ENCODE results near the gene MLC1. TPM values are rescaled to one million over a fixed set of nuclear protein-coding genes. Genes with fewer than 3 reads are reported as not detected.
A peak's percentile ranks its signal among the peaks of the same experiment; 100 is the strongest.

Gene MLC1
- total RNA-seq, 1 experiment from 2014 or later: not detected

DNA sequence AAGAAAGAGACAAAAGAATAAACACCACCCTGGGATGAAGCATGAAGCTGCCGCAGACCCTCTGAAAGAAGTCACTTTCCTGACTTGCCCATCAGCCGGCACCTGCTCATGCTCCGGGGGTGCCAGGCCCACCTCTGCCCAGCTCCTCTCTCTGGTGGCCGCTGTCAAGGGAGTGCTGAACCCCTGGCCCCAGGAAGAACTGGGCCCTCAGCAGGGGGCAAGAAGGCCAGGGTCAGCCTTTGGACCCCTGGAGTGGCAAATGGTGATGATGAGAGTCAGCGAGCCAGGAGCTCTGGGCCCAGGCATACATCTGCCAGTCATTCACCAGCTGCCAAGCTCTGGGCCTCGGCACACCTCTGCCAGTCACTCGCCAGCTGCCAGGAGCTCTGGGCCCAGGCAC is 44.5 kb downstream of the MLC1 start:
- no peak for DNase-seq (ENCODE audit: extremely low read depth, low read depth)

DNA sequence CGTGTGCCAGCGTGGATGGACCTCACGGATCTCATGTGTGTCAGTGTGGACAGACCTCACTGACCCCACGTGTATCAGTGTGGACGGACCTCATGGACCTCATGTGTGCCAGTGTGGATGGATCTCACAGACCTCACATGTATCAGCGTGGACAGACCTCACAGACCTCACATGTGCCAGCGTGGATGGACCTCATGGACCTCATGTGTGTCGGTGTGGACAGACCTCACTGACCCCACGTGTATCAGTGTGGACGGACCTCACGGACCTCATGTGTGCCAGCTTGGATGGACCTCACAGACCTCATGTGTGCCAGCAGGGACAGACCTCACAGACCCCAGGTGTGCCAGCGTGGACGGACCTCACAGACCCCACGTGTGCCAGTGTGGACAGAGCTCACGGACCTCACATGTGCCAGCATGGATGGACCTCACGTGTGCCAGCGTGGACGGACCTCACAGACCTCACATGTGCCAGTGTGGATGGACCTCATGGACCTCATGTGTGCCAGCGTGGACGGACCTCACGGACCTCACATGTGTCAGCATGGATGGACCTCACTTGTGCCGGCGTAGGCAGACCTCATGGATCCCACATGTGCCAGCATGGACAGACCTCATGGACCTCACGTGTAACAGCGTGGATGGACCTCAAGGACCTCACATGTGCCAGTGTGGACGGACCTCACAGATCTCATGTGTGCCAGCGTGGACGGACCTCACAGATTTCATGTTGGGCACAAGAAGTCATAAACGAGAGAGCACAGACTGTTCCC is 45.4 kb downstream of the MLC1 start:
- DNase-seq (ENCODE audit: extremely low read depth, low read depth): no peak

DNA sequence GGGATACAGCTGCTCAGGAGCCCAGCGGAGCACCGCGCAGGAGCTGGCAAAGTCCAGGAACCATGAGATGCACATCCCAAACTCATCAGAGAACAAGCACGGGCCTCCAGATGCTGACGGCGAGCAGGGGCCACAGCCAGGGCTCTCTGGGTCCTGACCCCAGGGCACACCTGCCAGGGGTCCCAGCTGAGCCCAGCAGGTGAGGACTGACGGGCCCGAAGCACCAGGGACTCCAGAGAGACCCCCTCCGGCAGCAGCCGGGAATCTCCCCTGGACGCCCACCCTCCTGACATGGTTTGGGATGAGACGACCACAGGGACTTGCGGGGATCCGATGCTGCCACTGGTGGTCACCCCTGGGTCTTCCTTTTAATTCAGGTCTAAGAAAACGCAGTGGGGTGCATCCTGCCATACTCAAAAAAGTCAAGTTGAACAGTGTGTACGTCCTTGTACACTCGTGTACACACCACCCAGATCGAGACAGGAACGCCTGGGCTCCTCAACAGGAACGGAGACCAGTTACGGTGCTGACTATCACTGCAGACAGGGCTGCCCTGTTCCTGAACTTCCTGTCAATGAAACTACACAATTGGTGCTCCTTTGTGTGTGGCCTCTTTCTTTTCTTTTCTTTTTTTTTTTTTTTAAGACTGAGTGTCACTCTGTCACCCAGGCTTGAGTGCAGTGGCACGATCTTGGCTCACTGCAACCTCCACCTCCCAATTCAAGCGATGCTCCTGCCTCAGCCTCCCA is 49.1 kb downstream of the MLC1 start:
- DNase-seq (ENCODE audit: extremely low read depth, low read depth): no peak

DNA sequence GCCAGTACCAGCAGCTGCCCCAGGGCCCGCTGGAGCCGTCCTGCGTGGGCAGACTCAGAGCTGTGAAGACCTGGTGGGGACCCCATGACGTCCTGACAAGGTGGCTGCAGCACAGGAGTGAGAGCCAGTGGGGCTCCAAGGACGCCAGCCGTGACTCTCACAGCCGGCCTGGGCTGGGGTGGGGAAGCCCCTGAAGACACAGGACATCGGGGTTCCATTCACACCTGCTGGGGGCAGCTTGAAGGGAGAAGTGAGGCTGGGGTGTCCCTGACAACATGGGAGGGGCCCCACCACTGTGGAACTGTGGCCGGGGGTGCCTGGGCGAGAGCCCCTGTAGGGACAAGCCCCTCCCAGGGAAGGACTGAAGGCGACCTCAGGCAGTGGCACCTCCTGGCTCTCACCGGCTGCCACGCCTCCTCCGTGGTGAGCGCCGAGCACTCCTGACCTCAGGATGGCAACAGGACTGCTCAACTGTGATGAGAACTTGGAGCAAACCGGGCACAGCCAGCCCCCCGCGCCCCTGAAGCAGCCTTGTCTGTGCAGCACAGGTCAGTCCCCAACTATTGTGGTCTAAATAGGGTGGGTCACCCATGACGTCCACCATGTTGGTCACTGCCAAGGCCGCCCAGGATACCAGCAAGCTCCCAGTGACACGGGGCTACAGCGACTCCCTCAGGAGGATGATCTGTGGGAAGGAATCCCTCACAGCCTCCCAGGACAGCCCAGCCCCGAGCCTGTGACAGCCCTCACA is 49.9 kb downstream of the MLC1 start:
- DNase-seq (ENCODE audit: extremely low read depth, low read depth): no peak

DNA sequence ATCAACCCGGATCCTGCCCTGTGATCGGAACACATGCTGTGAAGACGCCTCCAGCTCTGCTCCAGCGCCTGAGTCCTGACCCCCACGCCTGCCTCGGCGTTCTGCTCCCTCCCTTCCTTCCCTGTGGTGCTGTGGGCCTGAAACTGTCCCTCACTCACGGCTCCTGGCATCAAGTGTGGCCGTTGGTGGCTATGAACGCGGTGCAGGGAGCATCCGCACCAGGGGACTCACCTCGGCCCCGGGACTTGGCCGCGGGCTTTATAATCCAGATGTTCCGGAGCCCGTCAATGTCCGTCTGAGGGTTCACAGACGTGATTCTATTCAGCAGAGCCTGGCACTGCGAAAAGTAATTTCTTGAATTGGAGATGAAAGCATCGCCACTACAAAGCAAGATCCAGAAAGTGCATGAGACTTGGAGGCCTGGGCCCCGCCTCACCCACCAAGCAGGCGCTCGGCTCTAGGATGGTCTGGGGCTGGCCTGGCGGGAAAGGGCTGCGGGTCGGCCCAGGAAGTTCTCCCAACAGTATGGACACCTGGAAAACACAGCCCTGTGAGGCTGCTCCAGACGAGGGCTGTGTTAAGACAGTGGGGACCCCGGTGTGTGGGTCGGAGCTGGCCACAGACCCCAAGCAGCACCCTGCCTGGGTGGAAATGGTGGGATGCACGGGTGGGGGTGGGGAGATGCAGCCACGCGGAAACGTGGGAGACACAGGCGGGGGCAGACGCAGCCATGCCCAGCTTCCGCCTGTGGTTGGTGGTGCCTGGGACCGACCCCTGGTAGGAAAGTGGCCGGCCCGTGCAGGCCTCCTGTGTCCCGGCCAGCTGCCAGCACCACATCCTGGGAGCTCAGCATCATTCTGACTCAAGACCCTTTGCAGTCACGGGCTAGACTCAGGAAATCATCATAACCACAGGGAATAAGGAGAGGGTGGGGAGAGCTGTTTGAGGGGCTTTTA is 50.8 kb downstream of the MLC1 start:
- DNase-seq (ENCODE audit: extremely low read depth, low read depth): no peak

DNA sequence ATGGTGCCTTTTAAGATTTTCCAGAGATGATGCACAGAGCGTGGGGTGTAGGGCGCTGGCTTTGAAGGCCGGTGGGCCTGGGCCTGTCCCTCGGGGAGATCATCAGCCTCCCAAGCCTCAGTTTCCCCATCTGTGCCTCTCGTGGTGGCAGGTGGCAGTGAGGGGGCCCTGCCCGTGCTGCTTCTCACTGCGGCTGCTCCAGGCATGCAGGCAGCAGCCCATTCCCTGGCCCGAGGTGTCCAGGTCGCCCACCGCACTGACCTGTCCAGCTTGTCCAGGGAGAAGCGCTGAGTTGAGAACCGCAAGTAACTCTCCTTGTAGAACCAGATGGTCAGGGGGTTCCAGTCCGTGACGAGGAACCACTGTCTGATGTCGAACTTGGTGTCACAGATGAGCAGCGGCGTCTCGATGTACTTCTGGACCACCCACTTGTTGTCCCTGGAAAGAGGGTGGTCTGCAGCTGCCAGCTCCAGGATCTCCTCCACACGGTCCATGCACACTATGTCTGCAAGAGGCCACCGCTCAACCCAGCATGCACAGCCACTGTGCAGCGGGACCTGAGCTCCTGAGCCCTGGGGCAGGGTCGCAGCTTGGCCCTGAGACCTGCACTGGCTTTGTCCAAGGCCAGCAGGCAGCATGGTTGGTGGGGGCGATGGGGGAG is 52.2 kb downstream of the MLC1 start:
- no peak for DNase-seq (ENCODE audit: extremely low read depth, low read depth)

DNA sequence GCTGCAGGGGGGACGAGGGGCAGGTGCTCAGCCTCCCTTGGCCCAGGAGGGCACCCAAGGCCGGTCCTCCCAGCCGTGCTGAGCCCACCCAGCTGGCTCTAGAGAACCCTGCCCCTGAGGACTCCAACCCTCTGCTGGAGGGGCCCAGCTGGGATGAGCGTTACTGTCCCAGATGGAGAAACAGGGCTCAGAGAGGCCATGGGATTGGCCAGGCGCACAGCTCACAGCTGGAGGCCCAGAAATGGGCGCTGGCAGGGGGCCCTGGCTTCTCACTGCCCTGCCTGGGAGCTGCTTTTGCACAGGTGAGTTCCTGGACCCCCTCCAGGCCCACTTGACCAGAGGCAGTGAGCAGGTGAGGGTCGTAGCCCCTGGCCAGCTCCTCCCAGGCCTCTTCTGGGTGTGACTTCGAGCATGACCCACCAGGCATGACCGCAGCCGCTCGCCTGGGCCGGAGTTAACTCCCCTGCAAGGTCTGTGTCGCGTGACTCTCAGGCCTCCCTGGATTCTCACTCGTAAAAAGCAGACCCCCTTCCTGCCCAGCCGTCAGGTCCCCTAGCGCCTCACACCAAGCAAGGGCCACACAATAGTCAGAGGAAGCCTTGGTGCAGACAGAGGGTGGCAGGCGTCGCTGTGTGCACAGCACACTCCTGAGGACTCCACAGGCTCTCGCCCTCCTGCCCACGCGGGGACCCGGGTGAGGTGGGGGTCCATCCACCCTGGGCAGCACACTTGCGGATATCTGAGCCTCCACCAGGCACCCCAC is 52.9 kb downstream of the MLC1 start:
- DNase-seq (ENCODE audit: extremely low read depth, low read depth): no peak

DNA sequence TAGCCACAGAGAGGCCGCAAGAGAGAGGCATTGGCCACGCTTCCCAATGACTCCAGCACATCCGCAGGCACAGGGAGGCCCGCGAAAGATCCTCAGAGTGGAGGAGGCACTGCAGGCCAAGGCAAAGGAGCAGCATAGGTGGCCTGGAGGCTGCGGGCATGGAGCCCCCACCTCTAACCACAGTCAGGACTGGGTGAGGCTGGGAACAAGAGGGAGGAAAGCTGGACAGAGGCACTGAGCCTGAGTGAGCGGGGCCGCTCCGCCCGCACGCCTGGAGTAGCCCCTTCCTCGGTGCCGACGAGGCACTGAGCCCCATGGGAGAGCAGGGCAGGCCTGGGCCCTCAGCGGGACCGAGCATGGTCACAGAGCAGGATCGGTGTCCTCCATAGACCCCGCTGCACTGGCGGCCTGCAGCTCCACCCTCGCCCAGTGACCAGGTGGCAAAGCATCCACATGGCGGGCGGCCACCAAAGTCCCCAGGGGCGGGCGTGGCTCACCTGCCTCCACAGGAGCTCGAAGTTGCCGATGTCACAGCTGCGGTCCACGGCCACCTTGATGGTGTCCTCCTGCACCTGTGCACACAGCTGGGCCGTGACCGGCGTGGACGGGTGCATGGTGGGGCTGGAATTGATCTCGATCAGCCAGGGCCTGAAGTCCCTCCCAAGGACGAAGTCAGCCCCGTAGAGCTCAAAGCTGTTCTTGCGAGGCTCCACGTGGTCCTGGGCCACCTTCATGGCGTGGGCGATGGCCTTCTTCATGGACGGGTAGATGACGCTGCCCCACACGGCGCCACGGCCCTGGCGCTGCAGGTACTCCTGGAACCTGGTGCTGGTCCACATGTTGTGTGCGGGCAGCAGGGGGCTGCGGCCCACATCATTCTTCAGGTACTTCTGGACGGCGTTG is 53.8 kb downstream of the MLC1 start:
- DNase-seq (ENCODE audit: extremely low read depth, low read depth): no peak

DNA sequence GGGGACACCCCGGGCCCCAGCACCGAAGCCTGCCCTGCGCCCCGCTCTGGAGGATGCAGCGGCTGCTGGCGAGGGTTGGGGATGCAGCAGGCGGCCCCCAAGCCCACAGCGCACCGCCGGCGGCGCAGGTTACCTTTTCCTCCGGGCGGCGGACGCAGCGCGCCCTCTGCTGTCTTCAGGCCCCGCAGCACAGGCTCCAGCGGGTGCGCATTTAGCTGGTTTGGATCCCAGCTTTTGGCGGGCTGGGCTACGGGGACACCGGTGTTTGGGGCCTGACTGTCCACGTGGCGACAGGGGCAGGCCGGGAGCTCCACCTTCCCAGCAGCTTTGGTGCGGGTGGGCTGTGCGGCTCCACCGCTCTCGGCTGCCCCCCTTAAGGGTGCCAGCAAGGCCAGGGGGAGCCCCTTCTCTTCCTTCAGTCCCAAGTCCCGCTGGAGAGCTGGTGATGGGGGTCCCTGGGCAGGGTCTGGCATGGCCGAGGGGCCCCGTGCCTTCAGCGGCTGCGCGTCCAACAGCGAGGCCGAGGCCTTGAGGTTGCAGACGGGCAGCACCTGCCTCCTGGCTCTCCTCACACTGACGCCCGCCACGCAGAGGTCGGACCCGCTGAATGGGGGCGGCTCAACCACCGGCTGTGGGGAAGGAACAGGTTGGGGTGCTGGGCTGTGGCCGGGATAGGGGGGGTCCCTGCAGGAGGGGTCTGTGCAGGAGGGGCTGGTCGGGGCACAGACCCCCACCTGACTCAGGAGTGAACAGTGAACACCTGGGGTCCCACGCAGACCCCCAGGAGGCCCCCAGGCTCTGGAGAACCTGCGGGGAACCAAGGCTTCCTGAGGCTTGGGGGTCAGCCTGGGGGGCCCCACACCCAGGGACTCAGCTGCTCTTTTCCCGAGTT is 54.7 kb downstream of the MLC1 start:
- DNase-seq (ENCODE audit: extremely low read depth, low read depth): peak; percentile 61

DNA sequence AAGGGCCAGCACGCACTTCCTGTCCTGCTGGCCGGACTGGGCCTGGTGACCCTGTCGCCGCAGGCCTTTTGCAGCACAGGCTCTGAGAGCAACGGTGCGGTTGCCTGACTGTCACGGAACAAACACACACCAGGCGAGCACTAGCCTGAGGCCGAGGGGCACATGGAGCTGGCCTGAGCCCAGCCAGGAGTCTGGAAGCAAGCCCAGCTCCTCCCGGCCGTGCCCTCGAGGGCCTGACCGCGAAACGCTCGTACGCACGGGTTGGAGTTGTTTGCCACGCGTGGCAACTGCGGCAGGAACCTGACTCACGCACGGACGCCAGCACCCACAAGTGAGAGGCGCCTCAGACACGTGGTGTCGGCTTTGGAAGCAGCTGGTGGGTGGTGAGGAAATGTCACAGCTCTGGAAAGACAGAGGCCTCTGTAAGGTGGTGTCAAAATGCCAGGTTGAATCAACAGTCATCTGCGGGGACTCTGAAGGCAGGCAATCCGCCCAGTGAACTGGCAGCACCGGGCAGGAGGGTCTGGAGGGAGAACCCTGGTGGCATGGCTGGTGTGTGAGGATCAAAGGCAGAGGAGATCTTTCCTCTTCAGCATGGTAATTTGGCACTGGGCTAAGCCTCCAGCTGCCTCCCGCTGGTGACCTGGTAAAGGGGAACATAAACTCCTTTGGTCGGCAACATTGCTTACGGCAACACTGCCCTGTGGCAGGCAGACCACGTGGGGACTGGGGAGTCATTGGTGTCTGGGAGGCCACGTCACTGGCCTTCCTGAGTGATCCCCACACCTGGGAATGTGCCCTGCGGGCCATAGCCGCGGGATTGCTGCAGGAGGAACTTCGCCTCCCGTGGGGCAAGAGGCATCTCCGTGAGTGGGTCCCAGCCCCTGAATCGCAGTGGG is 57.3 kb downstream of the MLC1 start:
- no peak for DNase-seq (ENCODE audit: extremely low read depth, low read depth)

DNA sequence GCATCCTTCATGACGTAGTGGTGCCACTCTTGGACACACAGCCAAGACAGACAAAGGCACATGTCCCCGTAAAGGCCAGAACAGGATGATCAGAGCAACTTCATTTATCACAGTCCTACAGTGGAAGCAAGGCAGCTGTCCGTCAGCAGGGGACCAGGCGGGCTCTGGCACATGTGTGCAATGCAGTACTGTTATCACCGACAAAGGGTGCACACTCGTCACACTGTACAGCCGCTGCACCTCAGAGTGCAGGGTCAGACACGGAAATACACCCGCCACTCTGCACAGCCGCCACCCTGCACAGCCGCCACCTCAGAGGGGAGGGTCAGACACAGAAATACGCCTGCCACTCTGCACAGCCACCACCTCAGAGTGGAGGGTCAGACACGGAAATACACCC is 59.2 kb downstream of the MLC1 start:
- DNase-seq (ENCODE audit: extremely low read depth, low read depth): no peak

DNA sequence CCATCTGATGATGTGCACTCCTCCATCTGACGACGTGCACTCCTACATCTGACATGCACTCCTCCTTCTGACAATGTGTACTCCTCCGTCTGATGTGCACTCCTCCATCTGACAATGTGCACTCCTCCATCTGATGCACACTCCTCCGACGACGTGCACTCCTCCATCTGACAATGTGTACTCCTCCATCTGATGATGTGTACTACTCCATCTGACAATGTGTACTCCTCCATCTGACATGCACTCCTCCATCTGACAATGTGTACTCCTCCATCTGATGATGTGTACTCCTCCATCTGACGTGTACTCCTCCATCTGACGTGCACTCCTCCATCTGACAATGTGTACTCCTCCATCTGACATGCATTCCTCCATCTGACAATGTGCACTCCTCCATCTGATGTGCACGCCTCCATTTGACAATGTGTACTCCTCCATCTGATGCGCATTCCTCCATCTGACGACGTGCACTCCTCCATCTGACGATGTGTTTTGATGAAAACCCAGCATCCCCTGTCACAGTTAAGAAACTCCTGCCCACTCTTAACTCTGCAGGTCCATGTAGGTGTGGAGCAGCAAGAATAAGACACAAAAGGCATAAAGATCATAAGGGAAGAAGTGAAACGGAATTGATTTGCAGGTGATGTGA is 62.9 kb downstream of the MLC1 start:
- no peak for DNase-seq (ENCODE audit: extremely low read depth, low read depth)

DNA sequence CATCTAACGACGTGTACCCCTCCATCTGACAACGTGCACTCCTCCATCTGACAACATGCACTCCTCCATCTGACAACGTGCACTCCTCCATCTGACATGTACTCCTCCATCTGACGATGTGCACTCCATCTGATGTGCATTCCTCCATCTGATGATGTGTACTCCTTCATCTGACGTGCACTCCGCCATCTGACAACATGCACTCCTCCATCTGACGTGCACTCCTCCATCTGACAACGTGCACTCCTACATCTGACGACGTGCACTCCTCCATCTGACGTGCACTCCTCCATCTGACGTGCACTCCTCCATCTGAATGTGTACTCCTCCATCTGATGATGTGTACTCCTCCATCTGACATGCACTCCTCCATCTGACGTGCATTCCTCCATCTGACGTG is 64.6 kb downstream of the MLC1 start:
- DNase-seq (ENCODE audit: extremely low read depth, low read depth): no peak

DNA sequence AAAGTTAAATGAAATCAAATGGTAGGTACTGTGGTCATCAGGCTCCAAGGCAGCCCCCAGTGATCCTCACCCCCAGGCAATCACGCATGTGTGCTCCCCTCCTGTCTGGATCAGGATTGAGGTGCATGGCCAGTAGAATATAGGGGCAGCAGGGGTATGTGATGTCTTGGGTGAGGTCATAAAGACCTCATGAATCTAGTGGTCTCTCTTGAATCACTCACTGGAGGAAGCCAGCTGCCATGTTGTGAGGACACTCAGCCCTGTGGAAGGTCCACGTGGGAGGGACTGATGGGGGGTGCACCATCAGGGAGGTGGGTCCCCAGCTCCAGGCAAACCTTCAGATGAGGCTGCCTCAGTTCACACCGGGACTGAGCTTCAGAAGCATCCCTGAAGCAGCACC is 65.9 kb downstream of the MLC1 start:
- no peak for DNase-seq (ENCODE audit: extremely low read depth, low read depth)

DNA sequence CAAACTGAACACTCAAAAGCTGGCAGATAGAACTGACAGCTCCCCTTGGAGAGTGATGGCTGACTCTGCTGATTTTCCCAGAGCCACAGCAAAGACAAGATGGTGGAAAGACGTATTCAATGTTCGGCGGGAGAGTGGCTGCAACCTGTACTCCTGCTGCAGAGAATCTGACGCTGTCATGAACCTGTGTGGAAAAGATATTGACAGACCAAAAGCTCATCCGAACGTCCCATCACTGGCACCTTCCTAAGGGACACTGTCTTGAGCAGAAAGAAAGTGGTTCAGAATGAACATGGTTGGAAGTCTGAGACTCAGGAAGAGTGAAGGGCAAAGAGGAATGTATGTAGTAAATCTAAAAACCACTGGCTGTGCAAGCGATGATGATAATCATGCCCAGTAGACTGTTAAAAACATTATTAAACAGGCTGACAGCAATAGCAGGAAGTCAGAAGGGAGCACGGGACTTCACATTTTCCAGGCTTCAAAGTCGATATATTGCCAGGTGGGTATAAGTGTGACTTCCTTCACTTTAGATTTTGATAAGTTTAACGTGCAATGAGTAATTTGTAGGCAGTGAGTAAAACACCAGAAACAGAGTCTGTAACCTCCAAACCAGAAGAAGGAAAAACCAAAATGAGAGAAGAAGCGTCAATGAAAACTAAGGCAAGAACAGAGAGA is 66.5 kb downstream of the MLC1 start:
- no peak for DNase-seq (ENCODE audit: extremely low read depth, low read depth)

Measured in NCI-H460 (cell line).